Gastroesophageal sphincter (tissue), 3 donors: ENCODE measurements around the gene NT5M.

ENCODE experiments used
- POLR2A ChIP-seq, 2 donors: fragments of 450-650 bp; IDR thresholded peaks; one replicate each; pipeline ENCODE4 v1.6.1; 2017; ENCODE audit warnings: antibody characterized with exemption in 2 of 2, mild to moderate bottlenecking in 2 of 2, moderate library complexity in 1 of 2
- POLR2AphosphoS5 ChIP-seq: sonication (generic); formaldehyde crosslinking; IDR thresholded peaks from one replicate; pipeline ENCODE4 v1.6.1; 2017; ENCODE audit warnings: antibody characterized with exemption
- TF ChIP-seq, protein P1 (sequence below), 4 experiments: fragments of 200-600 bp in 2 of 4; fragments of 450-650 bp in 2 of 4; sonication (generic) in 1 of 4; IDR thresholded peaks; one replicate each; pipeline ENCODE4 v1.5.1; 2017 to 2019; ENCODE audit warnings: antibody characterized with exemption in 4 of 4, mild to moderate bottlenecking in 2 of 4, moderate library complexity in 2 of 4

- TF ChIP-seq, protein P1, sequence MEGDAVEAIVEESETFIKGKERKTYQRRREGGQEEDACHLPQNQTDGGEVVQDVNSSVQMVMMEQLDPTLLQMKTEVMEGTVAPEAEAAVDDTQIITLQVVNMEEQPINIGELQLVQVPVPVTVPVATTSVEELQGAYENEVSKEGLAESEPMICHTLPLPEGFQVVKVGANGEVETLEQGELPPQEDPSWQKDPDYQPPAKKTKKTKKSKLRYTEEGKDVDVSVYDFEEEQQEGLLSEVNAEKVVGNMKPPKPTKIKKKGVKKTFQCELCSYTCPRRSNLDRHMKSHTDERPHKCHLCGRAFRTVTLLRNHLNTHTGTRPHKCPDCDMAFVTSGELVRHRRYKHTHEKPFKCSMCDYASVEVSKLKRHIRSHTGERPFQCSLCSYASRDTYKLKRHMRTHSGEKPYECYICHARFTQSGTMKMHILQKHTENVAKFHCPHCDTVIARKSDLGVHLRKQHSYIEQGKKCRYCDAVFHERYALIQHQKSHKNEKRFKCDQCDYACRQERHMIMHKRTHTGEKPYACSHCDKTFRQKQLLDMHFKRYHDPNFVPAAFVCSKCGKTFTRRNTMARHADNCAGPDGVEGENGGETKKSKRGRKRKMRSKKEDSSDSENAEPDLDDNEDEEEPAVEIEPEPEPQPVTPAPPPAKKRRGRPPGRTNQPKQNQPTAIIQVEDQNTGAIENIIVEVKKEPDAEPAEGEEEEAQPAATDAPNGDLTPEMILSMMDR (IDR thresholded peaks at IDR 0.05): no peak
- TF ChIP-seq POLR2A (IDR thresholded peaks at IDR 0.05): no peak
- no peak for TF ChIP-seq POLR2AphosphoS5
Observed at GRCh38 chr17:17381446-17382064, 78.4 kb downstream of the NT5M start.
